ENCODE data around the gene SUN2. TPM values are rescaled to one million over a fixed set of nuclear protein-coding genes. Genes with fewer than 3 reads are reported as not detected.

Gene SUN2
- polyA plus RNA-seq, 1 experiment: 98.4 TPM

DNA sequence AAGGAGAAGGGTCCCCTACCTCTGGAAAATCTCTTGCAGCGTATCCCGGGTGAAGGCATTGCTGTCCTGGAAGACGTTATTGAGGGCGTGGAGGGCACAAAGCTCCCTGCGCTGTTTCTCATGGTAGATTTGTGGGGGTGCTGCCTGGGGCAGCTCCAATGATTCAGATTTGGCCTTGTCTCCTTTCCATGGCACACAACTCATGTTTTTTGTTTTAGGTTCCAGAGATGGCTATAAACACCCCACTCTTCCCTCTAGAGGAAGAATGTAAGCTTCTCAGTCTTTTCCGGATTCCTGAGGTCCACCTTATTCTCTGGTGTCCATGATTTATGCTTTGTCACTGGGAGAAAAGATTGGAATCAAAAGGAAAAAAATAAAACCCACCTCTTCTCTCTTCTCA lies 56.0 kb downstream of the SUN2 start:
- 0 out of 2 replicates have a peak, but pooled peaks have one; percentile 17 for TF ChIP-seq CTCF (IDR thresholded peaks at IDR 0.05; ENCODE audit: insufficient read depth, low read depth, low read length)
- DNase-seq (ENCODE audit: low read depth): no peak
- Histone ChIP-seq H3K4me3 (ENCODE audit: low read depth, low read length) (peak overlapping the region; percentile 51), H3K36me3 (ENCODE audit: control insufficient read depth, insufficient read depth, low read length) (no peaks in the 10 kb centered on the region), H3K27me3 (ENCODE audit: control insufficient read depth, insufficient read depth, low read length) (no peaks in the 10 kb centered on the region)
- CTCF ChIA-PET: interaction anchor here (1.0 to 2.8 kb wide), 5 partner anchors 11 to 128 kb away, joined by 3 to 14 read pairs (median 4); partner anchors contain the start of gene TOMM22
- POLR2A ChIA-PET: no interaction called here

- TF ChIP-seq CTCF (IDR thresholded peaks at IDR 0.05; ENCODE audit: insufficient read depth, low read depth, low read length): no peak
- ChIA-PET POLR2A (no interaction called here), CTCF (interaction anchor here (1.0 to 2.8 kb wide), 5 partner anchors 10 to 127 kb away, joined by 3 to 14 read pairs (median 4); partner anchors contain the start of gene TOMM22)
- Histone ChIP-seq H3K36me3 (ENCODE audit: control insufficient read depth, insufficient read depth, low read length) (no peaks in the 10 kb centered on the region; the same call in 1 of the 2 replicates), H3K27me3 (ENCODE audit: control insufficient read depth, insufficient read depth, low read length) (no peaks in the 10 kb centered on the region), H3K4me3 (ENCODE audit: low read depth, low read length) (peak overlapping the region; percentile 51)
- DNase-seq (ENCODE audit: low read depth): no peak
Measured at GRCh38 chr22:38699143-38699542, 56.7 kb downstream of the SUN2 start.

DNA sequence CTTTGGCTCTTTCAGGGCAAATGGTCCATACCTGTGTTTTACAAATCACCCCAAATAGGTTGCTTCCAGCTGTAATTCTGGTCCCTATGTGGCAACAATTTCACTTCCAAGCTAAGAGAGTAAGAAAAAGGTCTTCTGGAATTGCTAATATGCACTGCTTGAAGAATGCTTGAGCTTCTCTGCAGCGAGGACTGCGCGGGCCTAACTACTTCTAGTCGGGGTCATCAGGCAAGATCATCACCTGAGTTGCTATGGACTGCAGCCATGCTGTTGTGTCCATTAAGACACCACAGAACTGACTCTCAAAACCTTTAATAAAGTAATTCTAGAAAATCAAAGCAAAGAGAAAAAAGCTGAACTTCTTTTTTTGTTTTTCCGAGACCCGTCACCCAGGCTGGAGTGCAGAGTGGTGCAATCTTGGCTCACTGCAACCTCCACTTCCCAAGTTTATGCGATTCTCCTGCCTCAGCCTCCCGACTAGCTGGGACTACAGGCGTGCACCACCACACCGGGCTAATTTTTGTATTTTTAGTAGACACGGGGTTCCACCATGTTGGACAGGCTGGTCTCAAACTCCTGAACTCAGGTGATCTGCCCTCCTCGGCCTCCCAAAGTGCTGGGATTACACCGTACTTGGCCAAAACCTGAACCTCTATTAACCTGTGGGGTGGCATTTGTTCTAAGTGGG lies 57.2 kb downstream of the SUN2 start:
- DNase-seq (ENCODE audit: low read depth): no peak
- no peak for TF ChIP-seq CTCF (IDR thresholded peaks at IDR 0.05; ENCODE audit: insufficient read depth, low read depth, low read length)
- ChIA-PET CTCF (interaction anchor here (1.1 to 2.8 kb wide), 4 partner anchors 9 to 126 kb away, joined by 3 to 14 read pairs (median 6); partner anchors contain the start of gene TOMM22), POLR2A (no interaction called here)
- Histone ChIP-seq H3K4me3 (ENCODE audit: low read depth, low read length) (peak overlapping the region; percentile 51; the same call in 1 of the 2 replicates), H3K27me3 (ENCODE audit: control insufficient read depth, insufficient read depth, low read length) (no peaks in the 10 kb centered on the region), H3K36me3 (ENCODE audit: control insufficient read depth, insufficient read depth, low read length) (no peaks in the 10 kb centered on the region; the same call in 1 of the 2 replicates)

DNA sequence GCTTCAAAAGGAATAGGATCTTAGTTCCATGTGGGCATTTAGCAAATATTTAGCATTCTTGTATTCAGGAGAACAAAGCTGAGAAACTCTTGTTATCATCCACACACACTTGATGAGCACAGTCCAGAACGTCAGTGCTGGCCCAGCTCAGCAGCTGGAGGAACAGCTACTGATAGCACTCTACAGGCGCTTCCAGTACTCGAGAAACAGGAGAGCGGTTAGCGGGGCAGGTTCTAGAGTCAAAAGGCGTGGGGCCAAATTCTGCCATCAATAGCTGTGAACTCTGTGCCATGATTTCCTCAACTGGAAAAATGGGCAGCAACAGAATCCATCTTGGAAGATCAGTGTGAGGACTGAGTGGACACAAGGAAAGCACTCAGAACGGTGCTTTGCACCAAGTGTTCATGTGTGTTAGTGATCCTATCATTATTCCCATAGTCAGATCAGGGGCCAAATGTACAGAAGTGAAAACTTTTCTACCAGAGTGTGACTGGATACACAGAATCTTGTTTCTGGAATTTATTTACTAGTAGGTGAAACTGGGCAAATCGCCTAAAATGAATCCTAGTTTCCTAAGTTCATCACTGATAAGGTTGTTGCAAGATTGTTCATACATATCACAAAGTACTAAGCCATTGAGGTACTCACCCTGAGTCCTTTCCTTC lies 58.2 kb downstream of the SUN2 start:
- ChIA-PET CTCF (interaction anchor here (1.4 to 2.8 kb wide), 2 partner anchors 16 to 71 kb away, joined by 6 to 18 read pairs; partner anchors contain the start of gene TOMM22), POLR2A (no interaction called here)
- Histone ChIP-seq H3K27me3 (ENCODE audit: control insufficient read depth, insufficient read depth, low read length) (no peaks in the 10 kb centered on the region), H3K36me3 (ENCODE audit: control insufficient read depth, insufficient read depth, low read length) (peaks cover 1% of the 10 kb centered on the region; the same call in 1 of the 2 replicates), H3K4me3 (ENCODE audit: low read depth, low read length) (no peak overlapping the region)
- DNase-seq (ENCODE audit: low read depth): no peak
- TF ChIP-seq CTCF (IDR thresholded peaks at IDR 0.05; ENCODE audit: insufficient read depth, low read depth, low read length): no peak

Measured in BJ (cell line).